HepG2 (cell line): Measurements from ENCODE around the gene RHOV. TPM values are rescaled to one million over a fixed set of nuclear protein-coding genes. Genes with fewer than 3 reads are reported as not detected.

Experiments used
- ATAC-seq: fragments of 200-7000 bp; cut with Tn5 transposase; 3 replicates; pipeline ENCODE4 v1.9.1; 2020; ENCODE audit warnings: mild to moderate bottlenecking, moderate library complexity
- BruUV-seq: library from RNA; stranded (reverse); fragments of 400-500 nt; replicated peaks from 2 replicates; lab custom pipeline; 2021; lab: Mats Ljungman, UMichigan
- CTCF ChIA-PET: fragments of 300-600 bp; formaldehyde crosslinking; extraction: SDS; loops from one replicate; lab custom pipeline; 2021; ENCODE audit warnings: low total read pairs, inconsistent platforms, low intra/inter-chr PET ratio; lab: Yijun Ruan, JAX
- POLR2A ChIA-PET: fragments of 350-600 bp; sonication (Branson Sonifier 250); formaldehyde crosslinking; loops from one replicate; lab custom pipeline; 2020; ENCODE audit warnings: antibody characterized with exemption, inconsistent platforms; lab: Yijun Ruan, JAX
- DNase-seq: peaks from one replicate; pipeline ENCODE4 v3.0.0-alpha.2; 2015; ENCODE audit warnings: low spot score
- FAIRE-seq: peaks from 3 replicates; lab custom pipeline; 2011; peaks lifted over from hg19 to GRCh38; lab: Jason Lieb, UNC
- H2AFZ ChIP-seq: one replicate; pipeline ENCODE4 v1.6.1; 2011; ENCODE audit warnings: low read length, inconsistent platforms
- H3K27ac ChIP-seq: fragments of 300-600 bp; 3 replicates; pipeline ENCODE4 v1.8.0; 2011; ENCODE audit warnings: mixed run types, mild to moderate bottlenecking, mixed read lengths, low read length, inconsistent platforms; ENCODE audit not compliant: insufficient read depth; ENCODE audit errors: extremely low read length
- H3K27me3 ChIP-seq, 2 experiments: fragments of 200-600 bp in 1 of 2; 2 replicates in 1 of 2; 3 replicates in 1 of 2; pipeline versions ENCODE4 v1.6.0 to v1.8.0; 2011; ENCODE audit warnings: low read length in 2 of 2, mild to moderate bottlenecking in 2 of 2, moderate library complexity in 2 of 2, inconsistent platforms in 1 of 2; ENCODE audit not compliant: insufficient read depth in 2 of 2, control insufficient read depth in 1 of 2
- H3K36me3 ChIP-seq, 2 experiments: fragments of 200-600 bp in 1 of 2; replicated peaks in 1 of 2; 2 replicates in 1 of 2; 3 replicates in 1 of 2; pipeline versions ENCODE4 v1.5.1 to v1.8.0; 2011; ENCODE audit warnings: low read length in 2 of 2, inconsistent platforms in 1 of 2; ENCODE audit not compliant: insufficient read depth in 2 of 2, control insufficient read depth in 1 of 2
- H3K4me1 ChIP-seq: 2 replicates; pipeline ENCODE4 v1.5.1; 2012; ENCODE audit warnings: low read length, inconsistent platforms; ENCODE audit not compliant: insufficient read depth
- H3K4me2 ChIP-seq: 2 replicates; pipeline ENCODE4 v1.6.0; 2011; ENCODE audit warnings: low read depth, low read length, inconsistent platforms
- H3K4me3 ChIP-seq, 3 experiments: fragments of 200-600 bp in 1 of 3; sonication (generic), shearing (Covaris generic) in 1 of 3; replicated peaks in 1 of 3; 2 replicates each; pipeline ENCODE4 v1.5.1; 2011 to 2016; ENCODE audit warnings: low read length in 3 of 3, inconsistent platforms in 2 of 3, low read depth in 2 of 3, mild to moderate bottlenecking in 2 of 3, control low read depth in 1 of 3, mixed read lengths in 1 of 3; ENCODE audit not compliant: insufficient read depth in 1 of 3
- H3K79me2 ChIP-seq: one replicate; pipeline ENCODE4 v1.6.1; 2011; ENCODE audit warnings: low read length, inconsistent platforms; ENCODE audit not compliant: insufficient read depth
- H3K9ac ChIP-seq: 2 replicates; pipeline ENCODE4 v1.6.0; 2011; ENCODE audit warnings: mild to moderate bottlenecking, low read depth, low read length, inconsistent platforms; ENCODE audit not compliant: insufficient read depth
- H3K9me3 ChIP-seq: 2 replicates; pipeline ENCODE4 v1.5.1; 2012; ENCODE audit warnings: mild to moderate bottlenecking, low read length
- H4K20me1 ChIP-seq: 2 replicates; pipeline ENCODE4 v1.6.0; 2011; ENCODE audit warnings: inconsistent platforms, mild to moderate bottlenecking, low read length, moderate library complexity; ENCODE audit not compliant: insufficient read depth
- DPF2 ChIP-seq: sonication (generic); formaldehyde crosslinking; IDR thresholded peaks from 2 replicates; pipeline ENCODE4 v1.4.0; 2020; ENCODE audit warnings: mild to moderate bottlenecking, low read depth, missing genetic modification reagents, borderline replicate concordance
- ELF4 ChIP-seq: sonication (generic); formaldehyde crosslinking; IDR thresholded peaks from 2 replicates; pipeline ENCODE4 v1.5.0; 2020; ENCODE audit warnings: missing genetic modification reagents, mild to moderate bottlenecking, moderate library complexity, borderline replicate concordance
- HOXA7 ChIP-seq: sonication (generic); formaldehyde crosslinking; IDR thresholded peaks from 2 replicates; pipeline ENCODE4 v1.8.1; 2022; ENCODE audit warnings: mild to moderate bottlenecking, missing genetic modification reagents, moderate library complexity
- KDM5B ChIP-seq: sonication (generic); formaldehyde crosslinking; IDR thresholded peaks from 2 replicates; pipeline ENCODE4 v1.4.0; 2020; ENCODE audit warnings: missing genetic modification reagents, mild to moderate bottlenecking, borderline replicate concordance
- MAFF ChIP-seq: IDR thresholded peaks from 2 replicates; pipeline ENCODE4 v1.6.1; 2011; ENCODE audit warnings: low read depth, low read length, improper control_type of control experiment
- MXD4 ChIP-seq: IDR thresholded peaks from 2 replicates; pipeline ENCODE4 v1.6.1; 2016; ENCODE audit warnings: mild to moderate bottlenecking, missing biosample characterization, missing genetic modification reagents
- PAWR ChIP-seq: sonication (generic); formaldehyde crosslinking; IDR thresholded peaks from 2 replicates; pipeline ENCODE4 v1.4.0; 2020; ENCODE audit warnings: missing genetic modification reagents, mild to moderate bottlenecking, borderline replicate concordance
- POGK ChIP-seq: sonication (generic); formaldehyde crosslinking; conservative IDR thresholded peaks from 2 replicates; pipeline ENCODE4 v1.8.0; 2022; ENCODE audit warnings: mild to moderate bottlenecking, moderate library complexity, missing genetic modification reagents
- RNF2 ChIP-seq: fragments of 450-650 bp; conservative IDR thresholded peaks from 2 replicates; pipeline ENCODE4 v1.6.1; 2016; ENCODE audit warnings: low read depth
- TFAP4 ChIP-seq: sonication (generic); IDR thresholded peaks from 2 replicates; pipeline ENCODE4 v1.6.1; 2016; ENCODE audit warnings: low read depth, borderline replicate concordance
- XRCC5 ChIP-seq: fragments of 200-400 bp; formaldehyde crosslinking; optimal IDR thresholded peaks from 2 replicates; pipeline ENCODE3; 2017; ENCODE audit warnings: mild to moderate bottlenecking, low read length
- ZBTB25 ChIP-seq: IDR thresholded peaks from 2 replicates; pipeline ENCODE4 v1.6.1; 2018; ENCODE audit warnings: missing genetic modification reagents
- ZKSCAN5 ChIP-seq: sonication (generic); formaldehyde crosslinking; IDR thresholded peaks from 2 replicates; pipeline ENCODE4 v1.5.1; 2020; ENCODE audit warnings: mild to moderate bottlenecking, missing genetic modification reagents
- ZNF362 ChIP-seq: sonication (generic); formaldehyde crosslinking; IDR thresholded peaks from 2 replicates; pipeline ENCODE4 v1.4.0; 2020; ENCODE audit warnings: missing genetic modification reagents, mild to moderate bottlenecking, borderline replicate concordance
- ZNF629 ChIP-seq: sonication (generic); formaldehyde crosslinking; conservative IDR thresholded peaks from 2 replicates; pipeline ENCODE4 v1.5.0; 2020; ENCODE audit warnings: missing genetic modification reagents
- ZNF781 ChIP-seq: sonication (generic); formaldehyde crosslinking; IDR thresholded peaks from 2 replicates; pipeline ENCODE4 v1.5.1; 2020; ENCODE audit warnings: borderline replicate concordance, mild to moderate bottlenecking, missing genetic modification reagents; ENCODE audit errors: not compliant biosample characterization
- WGBS: methylation state at CpG from one replicate; pipeline ENCODE4 v1.1.6; 2017; ENCODE audit warnings: low lambda C conversion rate; 5-methylcytosine and 5-hydroxymethylcytosine counted together
- in situ Hi-C: cut with HindIII; loops from 2 replicates; pipeline ENCODE4 v1.10.0; 2017; ENCODE audit warnings: low pct_unique_long_range_greater_than_20kb; ENCODE audit not compliant: extremely low pct_ligation_motif_present
- intact Hi-C: fragments of 100-400 bp; cut with micrococcal nuclease; formaldehyde crosslinking; loops from one replicate; pipeline ENCODE4 v1.10.0; 2022; ENCODE audit not compliant: unreplicated experiment
- polyA plus RNA-seq, 8 experiments: library from polyadenylated mRNA; depleted of rRNA in 3 of 8; stranded (reverse) in 7 of 8; unstranded in 1 of 8; fragments of >200 nt; fragmentation: Illumina TruSeq in 4 of 8; extraction: Trizol in 4 of 8; gene quantifications; 2 replicates each; pipeline versions ENCODE4 v1.2.1 to v1.2.3, GENCODE V29; 2011 to 2016; ENCODE audit warnings: low read depth in 4 of 8, missing spikeins in 1 of 8, mixed read lengths in 1 of 8; ENCODE audit not compliant: insufficient read depth in 1 of 8
- total RNA-seq, 5 experiments: library from RNA; depleted of rRNA; stranded (reverse); fragments of >200 nt; fragmentation: Illumina TruSeq; extraction: Trizol; gene quantifications; 2 replicates each; pipeline ENCODE4 v1.2.3, GENCODE V29; 2016; ENCODE audit warnings: low read depth in 1 of 5

The RHOV gene
- total and polyA plus RNA-seq, 2 of the 13 experiments (the other 11 are each of a cell fraction or from before 2014, with no cell fraction given) = 0.17 to 0.18 TPM

- TF ChIP-seq TFAP4 = peak; percentile 54; the same call in 1 of the 2 replicates
- TF ChIP-seq ZNF629 (CRISPR knock-in tag) = no peak
- TF ChIP-seq XRCC5 = peak; percentile 77
- peak; percentile 24; the same call in 1 of the 2 replicates for TF ChIP-seq MXD4 (CRISPR knock-in tag)
- TF ChIP-seq POGK (CRISPR knock-in tag) = peak; percentile 84
- TF ChIP-seq KDM5B (CRISPR knock-in tag) = 0 out of 2 replicates have a peak, but pooled peaks have one; percentile 18
These were observed 14.7 kb downstream of the RHOV start (continued) for GRCh38 chr15:40859206-40859851.

- H3K4me3 ChIP-seq = peak overlapping the region in 1 of 3 experiments; percentile 65; a peak in 1 of 6 replicates
- no peaks in the 10 kb centered on the region for H3K27me3 ChIP-seq
- CTCF ChIA-PET = interaction anchor here (0.8 to 3.8 kb wide), 3 partner anchors 15 to 35 kb away, joined by 3 to 80 read pairs (median 3); partner anchors contain the start of genes RHOV and VPS18
- BruUV-seq = no TSS peak
- peaks cover 71% of the 10 kb centered on the region for H3K4me1 ChIP-seq
- intact Hi-C loops (loop anchor here (1.0 kb wide), 1 partner anchor 34 kb away; no protein-coding TSS in a partner anchor), in situ Hi-C loops (loop anchor here (5.0 kb wide), 1 partner anchor 34 kb away; the partner anchor contains the start of gene VPS18)
- DNase-seq (no peak), ATAC-seq (peak; percentile 3; the same call in 2 of the 3 replicates), FAIRE-seq (no peak)
- no peaks in the 10 kb centered on the region for H3K79me2 ChIP-seq
- no peaks in the 10 kb centered on the region for H4K20me1 ChIP-seq
- H3K9ac ChIP-seq = no peak overlapping the region
- H2AFZ ChIP-seq = no peak overlapping the region
- no peak overlapping the region for H3K27ac ChIP-seq
- POLR2A ChIA-PET = interaction anchor here (0.7 to 3.1 kb wide), 10 partner anchors 8 to 55 kb away, joined by 3 to 40 read pairs (median 4); partner anchors contain the start of genes DNAJC17, VPS18 and ZFYVE19
- 26% methylated on average over 7 of the region's 10 CpGs for WGBS
- H3K36me3 ChIP-seq = no peaks in the 10 kb centered on the region
- H3K4me2 ChIP-seq = peak overlapping the region; percentile 88
- no peaks in the 10 kb centered on the region for H3K9me3 ChIP-seq
- TF ChIP-seq DPF2 (CRISPR knock-in tag) (0 out of 2 replicates have a peak, but pooled peaks have one; percentile 9), ZKSCAN5 (CRISPR knock-in tag) (no peak), ZNF781 (CRISPR knock-in tag) (peak; percentile 31), RNF2 (no peak), MAFF (no peak), ZBTB25 (CRISPR knock-in tag) (no peak), HOXA7 (CRISPR knock-in tag) (no peak), ZNF362 (CRISPR knock-in tag) (no peak), ELF4 (CRISPR knock-in tag) (no peak), PAWR (CRISPR knock-in tag) (no peak)
These were observed 15.3 kb downstream of the RHOV start for GRCh38 chr15:40858706-40859105.
